ENCODE results near the gene PLEKHG3.
"Not testable (repeated sequence)": the region's sequence is repeated elsewhere in the genome, so short reads cannot be mapped to it uniquely, and the experiment has no call there.

PLEKHG3 gene

DNA sequence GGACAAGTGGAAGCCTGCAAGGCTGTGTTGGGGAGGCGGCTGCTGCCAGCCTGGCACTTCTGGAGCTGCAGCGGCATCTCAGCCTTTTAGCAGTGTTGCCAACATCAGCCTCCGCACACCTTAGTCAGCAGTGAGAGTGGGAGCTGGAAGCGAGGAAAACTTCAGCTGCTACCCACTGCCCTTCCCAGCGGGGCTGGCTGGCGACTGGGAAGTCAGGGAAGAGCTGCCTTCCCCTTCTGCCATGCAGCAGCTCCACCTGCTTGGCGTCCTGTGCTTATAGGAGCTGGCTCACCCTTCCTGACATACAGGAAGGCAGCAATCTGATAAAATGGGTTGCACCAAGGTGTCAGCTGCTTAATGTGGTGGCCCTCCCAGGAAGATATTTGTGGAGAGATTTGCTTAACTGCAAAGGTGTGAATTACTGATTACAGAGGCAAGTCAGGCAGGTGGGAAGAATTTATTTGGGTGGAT lies 15.4 kb upstream of the PLEKHG3 start:
- H3K27ac ChIP-seq, result no peak overlapping the region
- TF ChIP-seq, protein P1, sequence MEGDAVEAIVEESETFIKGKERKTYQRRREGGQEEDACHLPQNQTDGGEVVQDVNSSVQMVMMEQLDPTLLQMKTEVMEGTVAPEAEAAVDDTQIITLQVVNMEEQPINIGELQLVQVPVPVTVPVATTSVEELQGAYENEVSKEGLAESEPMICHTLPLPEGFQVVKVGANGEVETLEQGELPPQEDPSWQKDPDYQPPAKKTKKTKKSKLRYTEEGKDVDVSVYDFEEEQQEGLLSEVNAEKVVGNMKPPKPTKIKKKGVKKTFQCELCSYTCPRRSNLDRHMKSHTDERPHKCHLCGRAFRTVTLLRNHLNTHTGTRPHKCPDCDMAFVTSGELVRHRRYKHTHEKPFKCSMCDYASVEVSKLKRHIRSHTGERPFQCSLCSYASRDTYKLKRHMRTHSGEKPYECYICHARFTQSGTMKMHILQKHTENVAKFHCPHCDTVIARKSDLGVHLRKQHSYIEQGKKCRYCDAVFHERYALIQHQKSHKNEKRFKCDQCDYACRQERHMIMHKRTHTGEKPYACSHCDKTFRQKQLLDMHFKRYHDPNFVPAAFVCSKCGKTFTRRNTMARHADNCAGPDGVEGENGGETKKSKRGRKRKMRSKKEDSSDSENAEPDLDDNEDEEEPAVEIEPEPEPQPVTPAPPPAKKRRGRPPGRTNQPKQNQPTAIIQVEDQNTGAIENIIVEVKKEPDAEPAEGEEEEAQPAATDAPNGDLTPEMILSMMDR (conservative IDR thresholded peaks at IDR 0.05), result no peak
- no peak for TF ChIP-seq ZFX (IDR thresholded peaks at IDR 0.05)

DNA sequence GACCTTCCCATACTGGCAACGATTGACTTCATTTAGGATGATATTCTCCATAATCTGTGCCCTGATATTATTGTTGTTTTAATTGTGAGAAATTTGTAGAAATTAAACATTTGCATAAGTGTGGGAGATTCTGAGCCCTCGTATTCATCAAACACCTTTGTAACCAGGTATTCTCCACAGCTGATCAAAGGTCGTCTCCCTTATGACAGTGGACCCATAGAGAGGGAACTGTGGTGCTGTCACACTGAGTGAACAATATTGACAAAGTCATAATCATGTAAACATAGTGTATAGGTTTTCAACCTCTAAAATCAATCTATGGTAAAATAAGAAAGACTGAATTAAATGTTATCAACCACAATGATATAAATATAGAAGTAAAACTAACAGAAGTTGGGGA lies 14.9 kb upstream of the PLEKHG3 start:
- no peak for TF ChIP-seq ZFX (IDR thresholded peaks at IDR 0.05)
- TF ChIP-seq, protein P1 (conservative IDR thresholded peaks at IDR 0.05), result no peak
- no peak overlapping the region for H3K27ac ChIP-seq

DNA sequence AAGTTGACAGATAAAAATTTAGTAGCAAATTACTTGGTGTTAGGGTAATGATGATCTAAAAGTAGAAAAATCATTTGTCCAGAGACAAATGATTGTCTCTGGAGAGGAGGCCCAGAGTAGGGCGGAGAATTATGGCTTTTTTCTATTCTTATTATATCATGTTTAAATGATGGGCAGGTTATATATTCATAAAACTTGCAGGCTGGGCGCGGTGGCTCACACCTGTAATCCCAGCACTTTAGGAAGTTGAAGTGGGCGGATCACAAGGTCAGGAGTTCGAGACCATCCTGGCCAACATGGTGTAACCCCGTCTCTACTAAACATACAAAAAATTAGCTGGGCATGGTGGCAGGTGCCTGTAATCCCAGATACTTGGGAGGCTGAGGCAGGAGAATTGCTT lies 13.6 kb upstream of the PLEKHG3 start:
- H3K27ac ChIP-seq, result not testable (repeated sequence)

DNA sequence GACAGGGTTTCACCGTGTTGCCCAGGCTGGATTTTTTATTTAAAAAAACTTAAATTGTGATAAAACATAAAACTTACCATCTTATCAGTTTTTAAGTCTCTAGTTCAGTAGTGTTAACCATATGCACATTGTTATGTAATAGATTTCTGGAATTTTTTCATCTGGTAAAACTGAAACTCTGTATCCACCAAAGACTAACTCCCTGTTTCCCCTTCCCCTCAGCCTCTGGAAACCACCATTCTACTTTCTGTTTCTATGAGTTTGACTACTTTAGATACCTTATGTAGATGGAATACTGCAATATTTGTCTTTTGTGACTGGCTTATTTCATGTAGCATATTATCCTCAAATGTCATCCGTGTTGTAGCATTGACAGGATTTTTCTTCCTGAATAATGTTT lies 12.8 kb upstream of the PLEKHG3 start:
- TF ChIP-seq ZFX (IDR thresholded peaks at IDR 0.05), result no peak
- TF ChIP-seq, protein P1 (conservative IDR thresholded peaks at IDR 0.05), result no peak
- H3K27ac ChIP-seq, result no peak overlapping the region

DNA sequence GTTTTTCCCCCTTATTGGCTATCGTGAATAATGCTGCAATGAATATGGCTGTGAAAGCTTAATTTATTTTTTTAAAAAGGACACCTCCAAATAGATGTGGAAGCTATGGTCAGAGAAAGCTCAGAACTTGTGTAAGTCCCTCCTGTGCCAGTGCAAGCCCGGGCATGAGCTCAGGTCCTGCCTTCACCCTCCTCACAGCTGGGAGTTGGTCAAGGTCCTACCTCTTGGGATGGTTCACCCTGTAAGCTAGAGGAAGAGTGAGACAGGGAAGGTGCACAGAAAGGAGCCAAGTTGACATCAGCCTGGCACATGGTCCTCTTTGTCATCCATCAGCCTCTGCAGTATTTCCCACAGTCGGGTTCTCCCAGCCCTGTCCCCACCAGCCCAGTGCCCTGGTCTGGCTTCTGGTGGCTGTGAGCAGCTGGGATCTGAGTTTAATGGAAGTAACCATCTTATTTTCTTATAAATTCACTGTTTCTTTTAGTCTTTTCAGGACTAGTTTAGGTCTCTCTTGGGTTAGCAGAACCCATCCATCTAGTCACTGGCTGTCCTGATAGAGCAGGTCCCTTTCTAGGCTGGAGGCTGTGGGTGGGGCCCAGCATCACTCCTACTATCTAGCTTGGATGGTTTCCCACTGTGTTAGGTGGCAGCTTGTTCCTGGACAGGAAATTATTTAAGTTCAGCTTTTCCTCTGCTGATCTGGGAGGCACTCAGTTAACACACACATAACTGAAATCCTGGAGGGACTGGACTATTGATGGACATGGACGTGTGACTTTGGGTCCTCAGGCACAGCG lies 11.8 kb upstream of the PLEKHG3 start:
- no peak for TF ChIP-seq ZFX (IDR thresholded peaks at IDR 0.05)
- TF ChIP-seq, protein P1 (conservative IDR thresholded peaks at IDR 0.05), result no peak
- no peak overlapping the region for H3K27ac ChIP-seq

DNA sequence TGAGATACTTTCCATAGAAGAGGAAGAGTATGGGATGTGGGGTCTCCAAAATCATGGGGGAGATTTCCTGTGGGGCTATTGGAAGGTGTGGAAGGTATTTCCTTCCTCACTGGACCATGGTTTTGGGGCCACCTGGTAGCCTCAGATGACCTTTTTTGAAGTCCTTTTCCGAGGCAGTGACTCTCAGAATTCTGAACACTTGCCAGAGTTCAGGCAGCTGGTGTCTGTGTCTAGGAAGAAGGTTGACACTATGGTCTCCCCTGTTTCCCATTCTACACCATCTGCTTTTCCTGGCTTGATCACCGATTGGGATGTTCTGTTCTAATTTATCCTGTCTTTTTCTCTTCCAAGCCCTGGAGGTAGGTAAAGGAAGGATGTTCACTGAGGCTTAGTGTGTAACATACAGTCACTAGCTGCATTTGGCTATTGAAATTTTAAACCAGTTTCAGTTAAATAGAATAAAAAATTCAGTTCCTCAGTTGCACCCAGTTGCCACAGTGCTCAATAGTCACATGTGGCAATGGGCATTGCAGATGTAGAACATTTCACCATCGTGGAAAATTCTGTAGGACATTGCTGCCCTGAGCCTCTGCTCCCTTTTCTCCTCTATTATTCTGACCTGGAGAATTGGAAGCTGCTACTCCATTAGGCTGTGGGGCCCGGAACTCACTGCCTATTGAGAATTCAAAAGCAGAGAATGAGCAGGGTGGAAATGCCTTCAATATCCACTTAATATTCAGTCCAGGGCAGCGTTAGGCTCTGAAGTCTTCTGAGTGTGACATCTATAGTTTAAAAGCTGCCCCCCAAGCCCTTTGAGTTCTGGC lies 11.0 kb upstream of the PLEKHG3 start:
- TF ChIP-seq ZFX (IDR thresholded peaks at IDR 0.05), result no peak
- TF ChIP-seq, protein P1 (conservative IDR thresholded peaks at IDR 0.05), result no peak
- H3K27ac ChIP-seq, result no peak overlapping the region

DNA sequence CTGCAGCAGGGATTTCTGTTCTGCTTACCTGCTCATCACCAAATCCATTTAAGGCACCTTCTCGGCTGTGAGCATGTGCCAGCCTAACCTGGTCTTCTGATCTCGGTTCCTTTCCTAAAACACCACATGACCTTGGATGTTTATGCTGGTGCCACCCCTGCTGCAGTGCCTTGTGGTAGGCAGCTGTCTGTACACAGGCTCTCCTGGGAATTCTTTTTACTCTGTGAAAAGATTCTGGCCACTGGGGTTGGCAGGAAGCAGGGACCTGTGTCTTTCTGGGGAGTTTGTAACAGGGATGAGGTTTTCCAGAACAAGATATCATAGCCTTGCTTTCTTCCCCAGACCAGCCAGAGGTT lies 10.4 kb upstream of the PLEKHG3 start:
- H3K27ac ChIP-seq, result no peak overlapping the region
- TF ChIP-seq, protein P1 (conservative IDR thresholded peaks at IDR 0.05), result no peak
- no peak for TF ChIP-seq ZFX (IDR thresholded peaks at IDR 0.05)

Measured in C4-2B (cell line).